ENCODE results near the gene MPRIP.
"Not testable (repeated sequence)": the region's sequence is repeated elsewhere in the genome, so short reads cannot be mapped to it uniquely, and the experiment has no call there.

The MPRIP gene

DNA sequence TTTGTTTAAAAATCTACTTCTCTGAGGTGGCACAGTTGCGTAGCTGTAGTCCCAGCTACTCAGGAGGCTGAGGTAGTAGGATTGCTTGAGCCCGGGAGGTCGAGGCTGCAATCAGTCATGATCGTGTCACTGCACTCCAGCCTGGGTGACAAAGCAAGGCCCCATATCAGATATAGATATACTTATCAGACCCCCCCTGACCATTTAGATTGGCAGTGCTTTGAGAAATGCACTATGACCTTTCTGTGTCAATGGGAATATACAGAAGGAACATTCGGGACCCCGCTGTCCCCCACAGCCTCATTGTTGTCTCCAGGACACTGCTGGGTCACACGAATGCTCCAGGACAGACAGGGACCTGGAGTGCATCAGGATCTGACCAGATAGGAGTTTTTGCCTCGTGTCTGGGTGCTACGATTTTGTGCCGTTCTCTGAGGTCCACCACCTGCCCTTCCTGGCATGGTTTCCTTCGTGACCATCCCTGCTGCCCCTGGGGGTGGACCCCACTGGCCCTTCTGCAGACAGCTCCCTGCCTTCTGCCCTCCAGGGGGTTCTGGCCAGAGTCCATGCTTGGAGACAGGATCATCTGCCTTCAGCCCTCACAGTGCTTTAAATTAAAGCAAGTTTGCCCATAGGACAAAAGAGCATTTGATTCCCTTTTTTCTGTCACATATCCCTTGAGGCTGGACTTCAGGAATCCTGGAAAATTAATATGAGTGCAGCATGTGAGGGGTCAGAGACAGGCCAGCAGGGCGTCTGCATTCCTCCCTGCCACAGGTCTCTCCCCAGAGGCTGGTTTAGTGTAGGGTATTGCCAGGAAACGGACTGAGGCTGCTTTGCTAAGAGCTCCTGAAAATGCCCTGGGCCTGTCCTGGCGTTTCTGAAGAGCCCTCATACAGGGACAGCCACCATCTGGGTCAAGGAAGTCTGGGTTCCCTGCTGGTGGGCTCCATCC is 144.6 kb downstream of the MPRIP start:
- DNase-seq (ENCODE audit: low read depth) = no peak

DNA sequence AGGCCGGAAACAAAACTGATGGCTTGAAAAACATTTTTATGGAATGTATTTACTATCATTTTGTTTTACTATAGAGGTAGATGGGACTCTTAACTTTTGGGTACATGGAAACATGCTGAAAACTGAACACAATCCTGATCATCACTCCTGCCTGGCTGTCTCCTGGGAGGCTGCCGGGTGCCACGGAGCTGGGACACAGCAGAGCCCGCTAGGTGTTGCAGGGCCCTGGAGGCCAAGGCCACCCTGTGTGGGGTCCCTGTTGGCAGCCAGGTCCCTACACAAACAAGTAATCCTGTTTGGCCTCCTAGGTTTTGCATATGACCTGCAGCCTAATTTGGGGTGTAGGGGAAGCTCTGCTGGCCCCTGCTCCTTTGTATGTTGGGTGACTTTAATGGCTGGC is 146.3 kb downstream of the MPRIP start:
- DNase-seq (ENCODE audit: low read depth) = no peak

GRCh38 chr17:17189559-17189958 is 147.3 kb downstream of the MPRIP start:
- DNase-seq (ENCODE audit: low read depth) = no peak

DNA sequence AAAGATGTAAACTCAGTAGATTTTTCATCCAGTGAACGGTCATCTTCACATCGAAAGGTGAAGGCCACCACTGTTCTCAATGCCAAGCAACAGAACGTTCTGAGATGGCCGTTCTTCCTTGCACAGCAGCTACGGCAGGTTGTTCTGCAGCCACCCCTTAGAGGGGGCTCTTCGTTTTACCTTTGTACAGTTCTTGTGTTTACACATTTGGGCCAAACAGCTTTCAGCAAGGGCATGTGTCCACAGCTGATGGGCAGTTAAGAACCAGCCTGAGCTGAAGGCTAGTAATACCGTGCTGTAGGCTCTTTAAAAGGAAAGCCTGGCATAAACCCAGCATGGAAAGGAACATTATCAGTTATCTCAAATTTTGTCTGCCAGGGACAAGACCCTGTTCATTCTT is 147.9 kb downstream of the MPRIP start:
- no peak for DNase-seq (ENCODE audit: low read depth)

DNA sequence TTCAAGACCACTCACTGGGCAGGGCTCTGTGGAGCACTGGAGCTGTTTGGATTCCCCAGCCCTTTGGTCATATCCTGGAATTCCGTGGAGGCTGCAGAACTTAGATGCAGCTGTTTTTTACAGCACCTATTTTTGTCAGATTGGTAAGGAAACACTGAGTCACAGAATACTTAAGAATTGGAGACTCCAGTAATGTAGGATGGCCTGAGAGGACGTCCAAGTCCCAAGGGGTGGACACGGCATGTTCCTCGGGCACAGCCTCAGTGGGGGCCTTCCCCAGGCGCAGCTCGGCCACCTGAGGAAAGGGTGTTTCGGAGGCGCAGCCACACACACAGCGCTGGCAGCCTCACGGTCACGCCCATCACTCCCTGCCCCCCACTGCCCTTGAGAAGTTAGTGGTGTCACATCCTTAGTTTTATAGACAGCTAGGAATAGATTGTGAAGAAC is 149.1 kb downstream of the MPRIP start:
- no peak for DNase-seq (ENCODE audit: low read depth)

GRCh38 chr17:17191961-17192381 is 149.7 kb downstream of the MPRIP start:
- DNase-seq (ENCODE audit: low read depth) = no peak

GRCh38 chr17:17195466-17195865 is 153.2 kb downstream of the MPRIP start:
- DNase-seq (ENCODE audit: low read depth) = not testable (repeated sequence)

GRCh38 chr17:17196776-17197175 is 154.5 kb downstream of the MPRIP start:
- no peak for DNase-seq (ENCODE audit: low read depth)

DNA sequence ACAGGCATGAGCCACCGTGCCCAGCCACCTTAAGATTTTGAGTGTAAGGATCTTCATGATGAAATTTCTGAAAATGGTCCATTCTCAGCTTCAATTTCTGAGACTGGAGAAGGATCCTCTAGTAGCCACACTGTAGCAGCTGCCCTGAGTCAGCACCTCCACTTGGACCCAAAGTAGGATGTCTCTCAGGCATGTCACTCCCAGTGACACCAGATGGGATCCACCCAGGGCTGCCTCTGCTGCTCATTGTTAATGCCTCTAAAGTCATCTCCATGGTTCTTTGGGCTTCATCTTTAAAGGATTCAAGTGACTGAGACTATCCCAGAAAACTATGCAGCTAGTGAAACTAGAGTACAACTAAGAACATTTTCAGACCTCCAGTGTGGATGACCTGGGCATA is 156.0 kb downstream of the MPRIP start:
- DNase-seq (ENCODE audit: low read depth) = no peak

GRCh38 chr17:17200311-17200710 is 158.1 kb downstream of the MPRIP start:
- no peak for DNase-seq (ENCODE audit: low read depth)

DNA sequence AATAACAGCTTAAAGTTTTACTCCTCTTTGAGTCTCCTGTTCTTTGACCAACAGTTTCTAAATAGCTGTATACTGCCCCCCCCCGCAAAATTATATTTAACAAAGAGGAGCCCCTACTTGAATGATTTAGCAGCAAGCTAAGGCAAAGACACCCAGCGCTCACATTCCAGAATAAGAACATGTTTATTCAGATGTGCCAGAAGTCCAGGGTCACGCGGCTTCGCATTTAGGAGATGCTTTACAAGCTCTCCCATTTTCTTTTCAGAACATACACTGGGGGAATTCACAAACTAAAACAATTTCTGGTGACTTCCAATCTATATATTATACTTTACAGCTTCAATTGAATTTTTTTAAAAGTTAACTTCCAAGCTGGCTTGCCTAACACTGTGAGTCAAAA is 158.6 kb downstream of the MPRIP start:
- no peak for DNase-seq (ENCODE audit: low read depth)

GRCh38 chr17:17201271-17201670 is 159.0 kb downstream of the MPRIP start:
- DNase-seq (ENCODE audit: low read depth) = no peak

DNA sequence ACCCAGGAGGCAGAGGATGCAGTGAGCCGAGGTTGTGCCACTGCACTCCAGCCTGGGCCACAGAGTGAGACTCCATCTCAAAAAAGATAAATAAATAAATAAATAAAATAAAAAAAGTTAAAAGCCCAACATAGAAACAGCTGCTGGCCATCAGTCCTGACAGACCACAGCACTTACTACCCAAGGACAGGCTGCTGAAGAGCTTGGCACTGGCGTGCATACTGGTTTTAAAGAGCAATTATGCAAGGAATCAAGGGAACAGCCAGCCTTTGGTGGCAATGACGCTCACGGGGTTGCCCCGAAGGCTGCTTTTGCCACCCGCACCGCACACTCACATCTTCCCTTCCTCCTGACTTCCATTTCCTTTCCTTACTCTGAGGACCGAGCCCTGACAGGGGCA is 159.7 kb downstream of the MPRIP start:
- DNase-seq (ENCODE audit: low read depth) = no peak

DNA sequence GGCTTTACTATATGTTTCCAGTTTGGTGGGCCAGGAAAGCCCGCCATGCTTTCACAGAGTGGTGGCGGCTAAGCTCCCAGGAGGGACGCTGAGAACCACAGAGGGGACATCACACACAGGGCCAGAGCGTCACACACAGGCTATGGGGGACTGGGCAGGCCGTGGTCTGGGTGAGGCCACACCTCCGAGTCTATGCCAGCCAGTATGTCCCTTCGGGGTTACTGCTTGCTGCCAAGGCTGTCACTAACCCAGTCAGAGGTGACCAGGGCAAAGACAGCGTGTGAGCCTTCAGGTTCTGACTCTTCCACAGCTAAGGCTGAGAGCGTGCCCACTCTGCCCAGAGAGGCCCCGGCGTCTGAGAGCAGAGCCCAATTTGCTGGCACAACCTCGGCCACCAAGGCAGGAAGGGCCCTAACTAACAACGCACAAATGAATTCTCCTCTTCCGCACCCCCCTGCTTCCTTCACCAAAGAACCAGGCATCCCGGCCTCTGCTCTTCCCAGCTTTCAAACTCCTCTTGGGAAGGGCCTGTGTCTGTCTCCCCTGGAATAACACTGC is 161.0 kb downstream of the MPRIP start:
- no peak for DNase-seq (ENCODE audit: low read depth)

GRCh38 chr17:17204041-17204591 is 161.9 kb downstream of the MPRIP start:
- no peak for DNase-seq (ENCODE audit: low read depth)

DNA sequence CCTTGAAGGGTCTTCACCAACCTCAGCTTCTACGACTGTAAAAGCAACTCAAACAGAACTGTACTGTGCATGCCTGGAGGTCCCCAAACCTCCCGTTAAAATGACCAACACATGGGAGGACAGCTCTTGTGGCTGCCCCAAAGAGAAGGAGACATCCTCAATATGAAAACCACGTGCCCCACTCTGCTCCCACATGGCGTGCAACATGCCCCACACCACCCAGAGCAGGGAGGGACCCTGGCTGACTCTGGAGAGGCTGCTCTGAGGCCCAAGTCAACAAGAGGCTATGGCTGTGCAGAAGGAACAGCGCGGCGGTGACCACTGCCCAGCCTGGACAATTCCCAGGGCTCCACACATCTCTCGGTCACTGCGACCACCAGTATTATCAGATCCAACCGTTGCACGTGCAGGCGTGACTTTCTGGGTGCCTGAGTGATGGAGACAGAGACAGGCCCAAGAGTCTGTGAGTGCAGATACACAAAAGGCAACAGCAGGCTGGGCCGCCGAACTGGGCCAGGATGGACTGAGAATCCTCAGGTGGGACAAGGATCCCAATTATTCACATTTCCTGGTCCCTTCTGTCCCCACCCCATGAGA is 162.5 kb downstream of the MPRIP start:
- no peak for DNase-seq (ENCODE audit: low read depth)

GRCh38 chr17:17205368-17206123 is 163.3 kb downstream of the MPRIP start:
- peak; percentile 44 for DNase-seq (ENCODE audit: low read depth)

- peak; percentile 87 for DNase-seq (ENCODE audit: low read depth)
These were observed 164.1 kb downstream of the MPRIP start, which contains the start of gene PLD6 for GRCh38 chr17:17206124-17206912. Gene PLD6, minus strand, starts transcription at chr17:17206333. Its CDS starts 47 bp downstream, at chr17:17206286.

GRCh38 chr17:17206913-17207335 is 164.7 kb downstream of the MPRIP start:
- DNase-seq (ENCODE audit: low read depth) = no peak

- DNase-seq (ENCODE audit: low read depth) = no peak
These were observed 165.7 kb downstream of the MPRIP start for GRCh38 chr17:17207998-17208397.

DNA sequence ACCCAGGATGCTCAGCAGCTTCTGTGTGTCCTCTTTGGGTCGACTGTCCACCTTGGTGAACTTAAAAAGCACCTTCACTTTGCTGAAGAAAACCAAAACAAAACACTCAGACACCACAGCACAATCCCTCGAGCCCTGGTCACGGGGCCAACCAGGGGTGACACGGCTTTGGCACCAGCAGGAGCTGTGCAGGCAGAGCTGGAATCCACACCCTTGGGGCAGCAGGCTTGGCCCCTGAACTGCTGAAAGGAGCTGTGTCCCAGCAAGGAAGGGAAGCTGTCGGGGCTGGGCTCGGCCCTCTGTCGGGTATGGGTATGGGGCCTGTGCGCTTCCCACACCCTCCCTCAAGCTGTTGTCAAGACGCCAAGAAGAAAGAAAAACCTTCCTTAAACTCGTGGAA is 171.5 kb downstream of the MPRIP start:
- DNase-seq (ENCODE audit: low read depth) = no peak
